ENCODE data around the gene MAB21L4. TPM values are rescaled to one million over a fixed set of nuclear protein-coding genes. Genes with fewer than 3 reads are reported as not detected.

The MAB21L4 gene
- total RNA-seq, 1 experiment from 2014 or later: 0.21 TPM

DNA sequence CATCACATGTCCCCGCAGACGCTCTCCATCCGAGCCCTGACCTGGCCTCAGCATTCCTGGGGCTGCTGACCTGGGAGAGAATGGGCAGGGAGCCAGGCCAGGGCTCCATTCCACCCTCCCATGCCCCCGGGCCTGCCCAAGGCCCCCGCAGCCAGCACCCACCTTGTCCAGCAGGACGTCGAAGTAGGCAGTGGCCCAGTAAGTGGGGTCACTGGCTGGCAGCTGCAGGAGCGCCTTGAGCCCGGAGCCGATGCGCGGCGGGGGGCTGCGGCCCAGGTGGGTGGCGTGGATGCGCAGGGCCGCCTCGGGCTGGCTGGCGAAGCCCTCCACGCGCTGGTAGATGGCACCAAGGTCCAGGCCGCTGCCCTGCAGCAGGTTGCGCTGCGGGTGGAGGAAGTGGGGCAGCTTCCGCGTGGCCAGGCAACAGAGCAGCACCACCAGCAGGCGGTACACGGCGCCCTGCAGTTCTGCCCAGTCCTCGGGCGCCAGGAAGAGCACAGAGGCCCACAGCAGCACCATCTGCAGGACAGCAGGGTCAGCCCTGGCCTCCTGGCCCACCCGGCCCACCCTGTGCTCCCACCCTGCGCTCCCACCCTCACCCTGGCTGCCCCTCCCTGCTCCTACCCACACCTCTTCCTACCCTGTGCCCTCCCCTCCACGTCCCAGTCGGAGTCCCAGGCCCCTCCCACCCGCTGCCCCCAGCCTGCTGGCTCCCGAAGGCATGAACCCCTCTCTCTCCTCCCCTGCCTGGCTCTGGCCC is 7.6 kb downstream of the MAB21L4 start:
- in situ Hi-C loops (cut with HindIII; ENCODE audit: low pct_unique_long_range_greater_than_20kb, low sequenced_read_pairs) (no loop called here), intact Hi-C loops (cut with micrococcal nuclease; ENCODE audit: unreplicated experiment) (no loop called here)
- CTCF ChIA-PET: interaction anchor here (0.6 to 0.8 kb wide), 2 partner anchors 39 to 306 kb away, joined by 4 to 7 read pairs; no protein-coding TSS in a partner anchor
- no TSS peak for BruUV-seq (replicated peaks)
- POLR2A ChIA-PET: no interaction called here
- H3K4me3 ChIP-seq (ENCODE audit: low read depth in 2 of 2, low read length in 2 of 2): no peak overlapping the region
- no peaks in the 10 kb centered on the region for H3K9me3 ChIP-seq (ENCODE audit: control insufficient read depth, insufficient read depth, low read depth, low read length)
- H3K36me3 ChIP-seq (ENCODE audit: control insufficient read depth, insufficient read depth, low read length): no peaks in the 10 kb centered on the region
- no peaks in the 10 kb centered on the region for H3K27me3 ChIP-seq (ENCODE audit: control insufficient read depth, insufficient read depth, low read length)
- no peaks in the 10 kb centered on the region; the same call in 1 of the 2 replicates for H3K4me1 ChIP-seq (ENCODE audit: control insufficient read depth, insufficient read depth, low read length)
- ATAC-seq (no peak), DNase-seq (ENCODE audit: low read depth, low spot score) (no peak)
- no peak overlapping the region for H3K27ac ChIP-seq (ENCODE audit: low read length)
- TF ChIP-seq POLR2AphosphoS5 (IDR thresholded peaks at IDR 0.05; ENCODE audit: low read depth, low read length) (no peak), SIN3A (IDR thresholded peaks at IDR 0.05; ENCODE audit: borderline replicate concordance, insufficient read depth, low read depth, low read length) (no peak), TCF7L2 (IDR thresholded peaks at IDR 0.05; ENCODE audit: low read depth, low read length) (no peak)
- TF ChIP-seq, protein P1, sequence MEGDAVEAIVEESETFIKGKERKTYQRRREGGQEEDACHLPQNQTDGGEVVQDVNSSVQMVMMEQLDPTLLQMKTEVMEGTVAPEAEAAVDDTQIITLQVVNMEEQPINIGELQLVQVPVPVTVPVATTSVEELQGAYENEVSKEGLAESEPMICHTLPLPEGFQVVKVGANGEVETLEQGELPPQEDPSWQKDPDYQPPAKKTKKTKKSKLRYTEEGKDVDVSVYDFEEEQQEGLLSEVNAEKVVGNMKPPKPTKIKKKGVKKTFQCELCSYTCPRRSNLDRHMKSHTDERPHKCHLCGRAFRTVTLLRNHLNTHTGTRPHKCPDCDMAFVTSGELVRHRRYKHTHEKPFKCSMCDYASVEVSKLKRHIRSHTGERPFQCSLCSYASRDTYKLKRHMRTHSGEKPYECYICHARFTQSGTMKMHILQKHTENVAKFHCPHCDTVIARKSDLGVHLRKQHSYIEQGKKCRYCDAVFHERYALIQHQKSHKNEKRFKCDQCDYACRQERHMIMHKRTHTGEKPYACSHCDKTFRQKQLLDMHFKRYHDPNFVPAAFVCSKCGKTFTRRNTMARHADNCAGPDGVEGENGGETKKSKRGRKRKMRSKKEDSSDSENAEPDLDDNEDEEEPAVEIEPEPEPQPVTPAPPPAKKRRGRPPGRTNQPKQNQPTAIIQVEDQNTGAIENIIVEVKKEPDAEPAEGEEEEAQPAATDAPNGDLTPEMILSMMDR (IDR thresholded peaks at IDR 0.05): no peak
- TF ChIP-seq, protein P2, sequence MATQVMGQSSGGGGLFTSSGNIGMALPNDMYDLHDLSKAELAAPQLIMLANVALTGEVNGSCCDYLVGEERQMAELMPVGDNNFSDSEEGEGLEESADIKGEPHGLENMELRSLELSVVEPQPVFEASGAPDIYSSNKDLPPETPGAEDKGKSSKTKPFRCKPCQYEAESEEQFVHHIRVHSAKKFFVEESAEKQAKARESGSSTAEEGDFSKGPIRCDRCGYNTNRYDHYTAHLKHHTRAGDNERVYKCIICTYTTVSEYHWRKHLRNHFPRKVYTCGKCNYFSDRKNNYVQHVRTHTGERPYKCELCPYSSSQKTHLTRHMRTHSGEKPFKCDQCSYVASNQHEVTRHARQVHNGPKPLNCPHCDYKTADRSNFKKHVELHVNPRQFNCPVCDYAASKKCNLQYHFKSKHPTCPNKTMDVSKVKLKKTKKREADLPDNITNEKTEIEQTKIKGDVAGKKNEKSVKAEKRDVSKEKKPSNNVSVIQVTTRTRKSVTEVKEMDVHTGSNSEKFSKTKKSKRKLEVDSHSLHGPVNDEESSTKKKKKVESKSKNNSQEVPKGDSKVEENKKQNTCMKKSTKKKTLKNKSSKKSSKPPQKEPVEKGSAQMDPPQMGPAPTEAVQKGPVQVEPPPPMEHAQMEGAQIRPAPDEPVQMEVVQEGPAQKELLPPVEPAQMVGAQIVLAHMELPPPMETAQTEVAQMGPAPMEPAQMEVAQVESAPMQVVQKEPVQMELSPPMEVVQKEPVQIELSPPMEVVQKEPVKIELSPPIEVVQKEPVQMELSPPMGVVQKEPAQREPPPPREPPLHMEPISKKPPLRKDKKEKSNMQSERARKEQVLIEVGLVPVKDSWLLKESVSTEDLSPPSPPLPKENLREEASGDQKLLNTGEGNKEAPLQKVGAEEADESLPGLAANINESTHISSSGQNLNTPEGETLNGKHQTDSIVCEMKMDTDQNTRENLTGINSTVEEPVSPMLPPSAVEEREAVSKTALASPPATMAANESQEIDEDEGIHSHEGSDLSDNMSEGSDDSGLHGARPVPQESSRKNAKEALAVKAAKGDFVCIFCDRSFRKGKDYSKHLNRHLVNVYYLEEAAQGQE (IDR thresholded peaks at IDR 0.05; ENCODE audit: insufficient read depth in 1 of 2, low read depth in 2 of 2, low read length in 1 of 2): no peak

DNA sequence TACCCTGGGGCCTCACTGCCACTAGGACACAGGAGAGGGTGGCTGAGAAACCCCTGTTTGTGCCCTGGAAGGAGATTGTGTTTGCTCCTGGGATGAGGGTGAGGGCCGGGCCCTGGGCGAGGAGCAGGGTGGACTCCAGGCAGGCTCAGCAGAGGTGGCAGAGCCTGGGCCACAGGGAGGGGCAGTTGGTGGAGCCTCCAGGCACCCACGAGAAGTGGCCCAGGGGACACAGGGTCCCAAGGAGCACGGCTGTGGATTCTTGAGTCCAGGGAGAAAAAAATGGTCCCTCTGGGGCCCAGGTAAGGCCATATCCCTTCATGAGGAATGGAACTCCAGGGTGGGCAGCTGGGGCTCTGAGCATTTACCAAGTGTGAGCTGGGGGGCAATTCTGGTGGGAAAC is 8.3 kb downstream of the MAB21L4 start:
- in situ Hi-C loops (cut with HindIII; ENCODE audit: low pct_unique_long_range_greater_than_20kb, low sequenced_read_pairs) (no loop called here), intact Hi-C loops (cut with micrococcal nuclease; ENCODE audit: unreplicated experiment) (no loop called here)
- TF ChIP-seq, protein P1 (IDR thresholded peaks at IDR 0.05): no peak
- TF ChIP-seq TCF7L2 (IDR thresholded peaks at IDR 0.05; ENCODE audit: low read depth, low read length) (no peak), POLR2AphosphoS5 (IDR thresholded peaks at IDR 0.05; ENCODE audit: low read depth, low read length) (no peak), SIN3A (IDR thresholded peaks at IDR 0.05; ENCODE audit: borderline replicate concordance, insufficient read depth, low read depth, low read length) (no peak)
- TF ChIP-seq, protein P2 (IDR thresholded peaks at IDR 0.05; ENCODE audit: insufficient read depth in 1 of 2, low read depth in 2 of 2, low read length in 1 of 2): no peak
- no peaks in the 10 kb centered on the region for H3K27me3 ChIP-seq (ENCODE audit: control insufficient read depth, insufficient read depth, low read length)
- H3K4me3 ChIP-seq (ENCODE audit: low read depth in 2 of 2, low read length in 2 of 2): no peak overlapping the region
- no peak overlapping the region for H3K27ac ChIP-seq (ENCODE audit: low read length)
- CTCF ChIA-PET: no interaction called here
- H3K9me3 ChIP-seq (ENCODE audit: control insufficient read depth, insufficient read depth, low read depth, low read length): no peaks in the 10 kb centered on the region
- DNase-seq (ENCODE audit: low read depth, low spot score) (no peak), ATAC-seq (no peak)
- no peaks in the 10 kb centered on the region for H3K4me1 ChIP-seq (ENCODE audit: control insufficient read depth, insufficient read depth, low read length)
- POLR2A ChIA-PET: no interaction called here
- no TSS peak for BruUV-seq (replicated peaks)
- no peaks in the 10 kb centered on the region for H3K36me3 ChIP-seq (ENCODE audit: control insufficient read depth, insufficient read depth, low read length)
